Activated T-cell treated with anti-CD3 and anti-CD28 coated beads, Interleukin-2, amount 50 U/mL, for 24 hours (primary cell): ENCODE results near the gene CTPS2.
"Not testable (repeated sequence)": the region's sequence is repeated elsewhere in the genome, so short reads cannot be mapped to it uniquely, and the experiment has no call there.

Experiments used
- DNase-seq: peaks from one replicate; pipeline ENCODE4 v3.0.0-alpha.2; 2020
- H3K27ac Mint-ChIP-seq: 2 replicates; pipeline ENCODE4 v1.8.0; 2020; ENCODE audit warnings: mild to moderate bottlenecking, mixed read lengths
- H3K27me3 Mint-ChIP-seq: 2 replicates; pipeline ENCODE4 v1.8.0; 2020; ENCODE audit warnings: mixed read lengths
- H3K36me3 Mint-ChIP-seq: 2 replicates; pipeline ENCODE4 v1.8.0; 2020; ENCODE audit warnings: low read depth, mixed read lengths
- H3K4me1 Mint-ChIP-seq: 2 replicates; pipeline ENCODE4 v1.8.0; 2020; ENCODE audit warnings: low read depth, mixed read lengths
- H3K4me3 Mint-ChIP-seq: 2 replicates; pipeline ENCODE4 v1.8.0; 2020; ENCODE audit warnings: mild to moderate bottlenecking, moderate library complexity, mixed read lengths
- H3K9me3 Mint-ChIP-seq: 2 replicates; pipeline ENCODE4 v1.8.0; 2020; ENCODE audit warnings: mixed read lengths

CTPS2 gene

GRCh38 chrX:16726347-16726988 is 14.0 kb upstream of the CTPS2 start:
- H3K27ac Mint-ChIP-seq, H3K27me3 Mint-ChIP-seq, H3K9me3 Mint-ChIP-seq, H3K4me3 Mint-ChIP-seq, DNase-seq: not testable (repeated sequence)
- H3K36me3 Mint-ChIP-seq = peaks cover 38% of the 10 kb centered on the region
- H3K4me1 Mint-ChIP-seq = peaks cover 31% of the 10 kb centered on the region

- Mint-ChIP-seq H3K9me3 (no peaks in the 10 kb centered on the region), H3K4me3 (no peak overlapping the region), H3K36me3 (peaks cover 39% of the 10 kb centered on the region), H3K27ac (no peak overlapping the region), H3K27me3 (no peaks in the 10 kb centered on the region), H3K4me1 (peaks cover 44% of the 10 kb centered on the region)
- DNase-seq = no peak
Measured at GRCh38 chrX:16725072-16725471, 12.6 kb upstream of the CTPS2 start.

DNA sequence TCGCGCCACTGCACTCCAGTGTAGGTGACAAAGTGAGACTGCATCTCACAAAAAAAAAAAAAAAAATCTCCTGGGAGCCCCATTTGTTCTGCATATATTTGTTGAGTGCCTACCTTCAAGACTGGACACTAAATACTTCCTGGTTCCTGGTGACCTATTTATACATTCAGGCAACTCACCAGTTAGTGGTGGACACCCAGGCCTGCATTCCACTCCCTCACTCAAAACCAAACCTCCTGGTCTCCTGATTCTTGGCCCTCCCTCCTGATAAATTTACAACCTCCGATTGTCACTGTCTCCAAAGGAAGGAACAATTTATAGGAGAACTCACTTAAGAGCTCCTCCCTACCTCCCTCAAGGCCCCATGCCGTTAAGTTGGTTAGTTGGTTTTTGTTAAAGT is 10.0 kb upstream of the CTPS2 start:
- no peaks in the 10 kb centered on the region for H3K9me3 Mint-ChIP-seq
- H3K27me3 Mint-ChIP-seq = no peaks in the 10 kb centered on the region
- no peak overlapping the region for H3K27ac Mint-ChIP-seq
- peaks cover 38% of the 10 kb centered on the region for H3K36me3 Mint-ChIP-seq
- DNase-seq = no peak
- H3K4me3 Mint-ChIP-seq = no peak overlapping the region
- peaks cover 57% of the 10 kb centered on the region for H3K4me1 Mint-ChIP-seq

DNA sequence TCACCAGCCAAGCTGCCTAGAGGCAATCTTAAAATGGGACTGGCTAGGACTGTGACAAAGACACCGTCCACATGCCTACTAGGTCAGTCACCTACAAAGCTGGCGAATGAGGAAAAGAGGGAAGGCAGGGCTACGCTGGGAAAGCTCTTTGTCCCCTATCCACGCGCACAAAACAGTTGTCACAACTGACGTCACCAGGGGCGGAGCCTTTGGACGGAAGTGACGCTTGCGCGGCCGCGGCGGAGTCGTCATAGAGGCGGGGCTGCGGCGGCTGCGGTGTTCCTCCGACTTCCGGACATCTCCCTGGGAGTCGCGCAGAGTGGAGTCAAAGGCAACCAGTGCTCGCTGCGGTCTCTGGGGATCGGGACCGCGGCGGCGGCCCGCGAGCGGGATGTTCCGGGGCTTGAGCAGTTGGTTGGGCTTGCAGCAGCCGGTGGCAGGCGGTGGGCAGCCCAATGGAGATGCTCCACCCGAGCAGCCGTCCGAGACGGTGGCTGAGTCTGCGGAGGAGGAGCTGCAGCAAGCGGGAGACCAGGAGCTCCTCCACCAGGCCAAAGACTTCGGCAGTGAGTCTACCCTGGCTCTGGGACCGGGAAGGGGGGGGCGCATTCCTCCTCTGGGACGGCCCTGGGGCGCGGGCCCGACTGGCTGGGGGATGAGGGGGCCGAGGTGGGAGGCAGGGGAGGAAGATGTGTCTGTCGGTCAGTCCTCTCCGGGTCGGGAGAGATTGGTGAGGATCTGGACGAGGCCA is 7.0 kb upstream of the CTPS2 start, which contains the start of gene SYAP1:
TSS of gene SYAP1 (plus strand) at position 279 of the 751 bp plus-strand sequence. CDS start at position 392, 113 bp downstream.
- peak; percentile 99 for DNase-seq
- H3K9me3 Mint-ChIP-seq = no peaks in the 10 kb centered on the region
- peak within 1 kb of the TSS; percentile 97 for H3K27ac Mint-ChIP-seq
- H3K36me3 Mint-ChIP-seq = peaks cover 22% of the 10 kb centered on the region
- H3K4me1 Mint-ChIP-seq = peaks cover 47% of the 10 kb centered on the region
- H3K4me3 Mint-ChIP-seq = peak within 1 kb of the TSS; percentile 96
- H3K27me3 Mint-ChIP-seq = no peaks in the 10 kb centered on the region

DNA sequence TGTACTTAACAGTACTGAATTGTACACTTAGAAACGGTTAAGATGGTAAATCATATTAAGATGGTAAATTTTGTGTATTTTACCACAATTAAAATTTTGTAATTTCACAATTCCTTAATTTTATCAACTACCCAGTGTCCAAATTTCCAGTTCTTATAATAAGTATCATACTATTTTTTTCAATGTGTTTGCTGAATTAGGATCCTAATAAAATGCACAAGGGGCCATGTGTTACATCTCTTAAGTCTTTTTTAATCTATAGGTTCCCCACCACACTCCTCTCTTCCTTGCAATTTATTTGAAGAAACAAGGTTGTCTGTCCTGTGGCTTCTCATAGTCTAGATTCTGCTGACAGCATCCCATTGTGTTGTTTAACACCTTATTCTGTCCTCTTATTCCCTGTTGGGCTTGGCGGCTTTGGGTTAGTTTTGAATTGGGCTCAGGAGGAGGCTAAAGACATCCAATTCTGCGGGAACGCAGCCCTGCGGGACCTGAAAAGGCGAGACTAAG is 6.4 kb upstream of the CTPS2 start:
- DNase-seq = no peak
- Mint-ChIP-seq H3K27ac (peak overlapping the region; percentile 97), H3K4me3 (peak overlapping the region; percentile 96), H3K4me1 (peaks cover 43% of the 10 kb centered on the region), H3K36me3 (peaks cover 18% of the 10 kb centered on the region), H3K27me3 (peaks cover 6% of the 10 kb centered on the region), H3K9me3 (no peaks in the 10 kb centered on the region)

- not testable (repeated sequence) for H3K4me3 Mint-ChIP-seq, H3K27ac Mint-ChIP-seq, H3K9me3 Mint-ChIP-seq, DNase-seq
- Mint-ChIP-seq H3K36me3 (peaks cover 11% of the 10 kb centered on the region), H3K4me1 (peaks cover 34% of the 10 kb centered on the region), H3K27me3 (peaks cover 21% of the 10 kb centered on the region)
Measured at GRCh38 chrX:16716451-16716850, 4.0 kb upstream of the CTPS2 start.

GRCh38 chrX:16715638-16716037 is 3.2 kb upstream of the CTPS2 start:
- H3K4me1 Mint-ChIP-seq = peaks cover 32% of the 10 kb centered on the region
- H3K27ac Mint-ChIP-seq, DNase-seq, H3K4me3 Mint-ChIP-seq, H3K9me3 Mint-ChIP-seq, H3K36me3 Mint-ChIP-seq: not testable (repeated sequence)
- peaks cover 29% of the 10 kb centered on the region for H3K27me3 Mint-ChIP-seq

- no peak for DNase-seq
- H3K36me3 Mint-ChIP-seq = peaks cover 6% of the 10 kb centered on the region
- peaks cover 36% of the 10 kb centered on the region for H3K27me3 Mint-ChIP-seq
- H3K4me3 Mint-ChIP-seq = no peak overlapping the region
- peaks cover 25% of the 10 kb centered on the region for H3K4me1 Mint-ChIP-seq
- H3K9me3 Mint-ChIP-seq = no peaks in the 10 kb centered on the region
- no peak overlapping the region for H3K27ac Mint-ChIP-seq
Measured at GRCh38 chrX:16714504-16714903, 2.0 kb upstream of the CTPS2 start.

- DNase-seq = no peak
- peak overlapping the region; percentile 82 for H3K27ac Mint-ChIP-seq
- H3K27me3 Mint-ChIP-seq = peaks cover 40% of the 10 kb centered on the region
Measured at GRCh38 chrX:16711893-16712547, 449 bp downstream of the CTPS2 start.

DNA sequence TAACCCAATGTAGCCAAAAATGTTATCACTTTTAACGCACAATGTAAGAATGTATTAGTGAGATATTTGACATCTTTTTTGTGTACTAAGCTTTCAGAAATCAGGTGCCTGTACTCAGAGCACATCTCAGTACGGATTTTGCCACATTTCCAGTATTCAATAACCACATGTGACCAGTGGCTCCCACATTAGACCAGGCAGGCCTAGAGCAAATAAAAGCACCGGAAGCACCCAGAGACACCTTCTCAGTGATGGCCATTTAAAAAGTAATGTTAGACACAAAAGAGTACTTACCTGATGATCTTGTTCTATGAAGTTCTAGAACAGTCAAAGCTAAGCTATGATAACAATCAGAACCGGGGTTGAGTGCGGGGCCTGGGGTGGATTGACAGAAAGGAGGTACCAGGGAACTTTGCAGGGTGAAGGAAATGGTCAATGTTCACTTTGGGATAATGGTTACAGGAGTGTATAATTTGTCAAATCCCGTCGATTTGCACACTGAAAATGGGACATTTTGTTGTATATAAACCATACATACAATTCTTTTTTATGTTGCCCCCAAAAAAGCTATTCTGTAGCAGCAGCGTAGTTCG is 1.2 kb downstream of the CTPS2 start:
- H3K36me3 Mint-ChIP-seq = no peaks in the 10 kb centered on the region
- peak overlapping the region; percentile 19 for H3K27ac Mint-ChIP-seq
- H3K27me3 Mint-ChIP-seq = peaks cover 40% of the 10 kb centered on the region
- no peak for DNase-seq
- no peaks in the 10 kb centered on the region for H3K9me3 Mint-ChIP-seq
- H3K4me1 Mint-ChIP-seq = peaks cover 14% of the 10 kb centered on the region
- H3K4me3 Mint-ChIP-seq = peak overlapping the region; percentile 84

More at GRCh38 chrX:16711893-16712547, 449 bp downstream of the CTPS2 start:
- Mint-ChIP-seq H3K9me3 (no peaks in the 10 kb centered on the region), H3K4me3 (peak overlapping the region; percentile 84), H3K36me3 (no peaks in the 10 kb centered on the region), H3K4me1 (peaks cover 14% of the 10 kb centered on the region)

DNA sequence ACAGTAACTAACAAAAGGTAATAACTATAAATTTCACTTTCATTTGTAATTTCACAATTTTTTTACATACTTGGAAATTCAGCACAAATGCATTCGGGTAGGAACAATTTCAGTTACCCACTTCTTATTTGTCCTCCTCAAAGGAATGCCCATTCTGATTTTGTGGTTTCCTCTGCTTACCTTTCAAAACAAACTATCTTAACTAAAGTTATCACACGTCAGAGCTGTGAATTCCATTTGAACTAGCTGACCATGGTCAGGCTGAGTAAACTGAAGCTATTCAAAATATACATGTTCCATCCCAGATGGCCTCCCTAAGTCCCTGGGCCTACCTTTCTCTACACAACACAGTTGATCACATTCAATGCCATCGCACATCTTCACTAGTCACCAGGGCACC is 4.5 kb downstream of the CTPS2 start:
- peaks cover 13% of the 10 kb centered on the region for H3K4me1 Mint-ChIP-seq
- H3K9me3 Mint-ChIP-seq = no peaks in the 10 kb centered on the region
- H3K36me3 Mint-ChIP-seq = no peaks in the 10 kb centered on the region
- DNase-seq = no peak
- H3K27ac Mint-ChIP-seq = no peak overlapping the region
- H3K27me3 Mint-ChIP-seq = peaks cover 36% of the 10 kb centered on the region
- H3K4me3 Mint-ChIP-seq = no peak overlapping the region

DNA sequence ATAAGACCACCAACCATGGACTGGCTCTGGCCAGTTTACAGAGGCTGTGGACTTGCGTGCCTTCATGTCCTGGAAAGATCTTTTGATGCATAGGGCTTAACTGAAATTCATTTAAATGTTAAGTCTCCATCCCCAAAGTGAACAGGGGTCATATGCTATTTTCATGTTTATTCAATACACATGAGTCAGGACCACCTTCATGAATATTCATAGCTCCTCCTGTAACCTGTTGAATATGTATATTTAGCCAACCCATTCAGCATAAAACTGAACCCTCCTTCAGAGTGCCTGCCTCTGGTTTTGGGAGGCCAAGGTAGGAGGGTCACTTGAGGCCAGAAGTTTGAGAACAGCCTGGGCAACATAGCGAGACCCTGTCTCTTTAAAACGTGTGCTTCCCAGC is 7.1 kb downstream of the CTPS2 start:
- no peak overlapping the region for H3K4me3 Mint-ChIP-seq
- DNase-seq = no peak
- no peaks in the 10 kb centered on the region for H3K4me1 Mint-ChIP-seq
- H3K27ac Mint-ChIP-seq = no peak overlapping the region
- H3K9me3 Mint-ChIP-seq = no peaks in the 10 kb centered on the region
- H3K27me3 Mint-ChIP-seq = peaks cover 21% of the 10 kb centered on the region
- no peaks in the 10 kb centered on the region for H3K36me3 Mint-ChIP-seq

- DNase-seq = no peak
- Mint-ChIP-seq H3K27ac (no peak overlapping the region), H3K9me3 (no peaks in the 10 kb centered on the region)
Measured at GRCh38 chrX:16702700-16703599, 9.5 kb downstream of the CTPS2 start.

More at GRCh38 chrX:16702700-16703599, 9.5 kb downstream of the CTPS2 start:
- Mint-ChIP-seq H3K36me3 (peaks cover 3% of the 10 kb centered on the region), H3K27me3 (peaks cover 15% of the 10 kb centered on the region), H3K4me1 (no peaks in the 10 kb centered on the region), H3K4me3 (no peak overlapping the region)
